ENCODE measurements around the gene NKX2-3.

The NKX2-3 gene

DNA sequence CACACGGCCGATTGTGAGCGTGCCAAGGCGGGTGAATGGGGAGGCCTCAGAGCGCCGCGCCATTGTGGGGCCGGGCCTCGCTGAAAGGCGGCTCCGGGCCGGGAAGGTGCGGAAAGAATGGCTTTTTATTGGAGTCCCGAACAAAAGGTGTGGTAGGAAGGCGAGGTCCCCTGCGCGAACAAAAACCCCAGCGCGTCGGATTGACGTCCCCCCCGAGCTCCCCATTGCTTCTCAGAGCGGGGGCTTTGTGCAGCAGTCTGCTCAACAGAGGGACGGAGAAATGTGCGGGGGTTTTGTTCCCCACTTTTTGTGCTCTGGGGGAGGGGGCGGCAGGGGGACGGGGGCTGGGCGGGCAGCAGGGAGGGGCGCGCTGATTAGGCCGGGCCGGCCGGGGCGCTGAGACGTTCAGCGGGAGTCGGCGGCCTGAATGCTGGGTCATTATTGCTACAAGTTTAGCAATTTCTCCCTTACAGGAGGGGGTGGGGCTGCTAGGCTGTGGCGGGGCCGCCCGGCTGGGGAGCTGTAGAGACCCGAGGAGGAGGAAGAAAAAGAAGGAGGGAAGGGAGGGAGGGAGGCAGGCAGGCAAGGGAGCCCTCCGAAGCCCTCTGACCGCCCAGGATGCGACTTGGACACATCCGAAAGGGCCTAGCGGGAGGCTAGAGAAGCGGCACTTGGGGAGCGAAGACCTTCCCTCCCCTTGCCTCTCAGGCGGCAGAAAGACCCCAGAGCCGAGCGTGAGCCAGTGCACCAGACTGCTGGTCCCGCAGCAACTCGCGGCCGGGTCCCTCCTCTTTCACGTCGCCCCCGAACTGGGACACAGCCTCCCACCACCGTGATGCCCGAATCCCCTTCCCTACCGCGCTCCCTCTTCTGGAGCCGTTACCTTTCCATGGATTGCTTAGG lies 4.6 kb downstream of the NKX2-3 start:
- DNase-seq (ENCODE audit: low read depth, low spot score): no peak
- H3K27ac ChIP-seq: no peak overlapping the region

DNA sequence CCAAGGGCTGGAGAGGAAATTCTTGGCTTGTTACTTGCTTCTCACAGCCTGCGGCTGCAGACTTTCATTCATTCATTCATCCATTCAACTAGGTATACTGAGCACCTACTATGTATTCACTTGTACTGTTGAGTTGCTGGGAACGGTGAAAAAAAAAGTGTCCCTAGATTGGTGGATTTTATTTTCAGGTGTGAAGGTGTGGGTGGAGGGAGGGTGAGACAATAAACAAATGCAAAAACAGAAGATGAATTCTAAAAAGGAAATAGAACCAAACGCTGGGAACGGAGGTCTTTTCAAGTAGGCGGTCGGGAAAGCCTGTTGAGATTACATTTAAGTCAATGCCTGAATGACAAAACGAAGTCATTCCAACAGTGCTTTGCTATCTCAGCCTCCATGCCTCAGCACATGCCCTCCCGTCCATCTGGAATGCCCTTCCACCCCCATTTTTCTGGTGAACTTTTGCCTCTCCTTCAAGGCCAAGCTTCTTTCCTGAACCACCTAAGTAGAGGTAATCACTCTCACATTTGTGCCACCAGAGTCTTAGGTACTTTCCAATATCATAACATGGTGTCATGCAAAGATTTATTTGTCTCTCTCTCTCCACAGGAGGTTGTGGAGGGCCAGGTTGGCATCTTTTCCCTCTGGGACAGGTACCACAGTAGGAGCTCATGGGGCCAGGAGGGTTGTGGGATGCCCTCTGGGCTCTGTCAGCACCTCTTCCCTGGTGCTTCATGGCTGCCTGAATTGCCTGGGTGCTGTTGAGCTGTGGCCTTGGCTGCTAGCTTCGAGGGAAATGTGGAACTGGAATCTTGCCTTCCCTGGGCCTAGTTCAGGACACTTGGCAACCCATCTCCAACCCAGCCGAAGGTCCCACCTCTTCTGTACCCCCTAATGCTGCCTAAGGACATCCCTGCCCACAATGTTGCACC lies 5.5 kb downstream of the NKX2-3 start:
- DNase-seq (ENCODE audit: low read depth, low spot score): no peak
- no peak overlapping the region for H3K27ac ChIP-seq

DNA sequence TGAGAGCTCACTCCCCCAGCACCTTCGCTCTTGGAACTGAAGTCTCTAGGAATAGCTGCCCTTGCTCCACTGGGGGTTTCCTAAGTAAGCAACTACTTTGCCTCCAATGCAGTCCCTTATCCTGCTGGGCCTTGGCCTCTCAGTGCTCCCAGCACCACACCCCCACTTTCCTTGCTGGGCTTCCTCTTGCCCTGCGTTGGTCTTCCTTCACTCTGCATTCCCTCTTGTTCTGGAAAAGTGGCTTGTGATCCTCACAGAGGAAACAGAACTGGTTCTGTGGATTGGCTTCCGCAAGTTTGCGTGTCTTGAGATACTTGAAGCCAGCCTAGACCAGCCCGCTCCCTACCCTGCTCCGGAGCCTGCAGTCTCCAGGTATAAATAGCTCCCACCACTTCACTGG lies 6.4 kb downstream of the NKX2-3 start:
- no peak overlapping the region for H3K27ac ChIP-seq
- no peak for DNase-seq (ENCODE audit: low read depth, low spot score)

DNA sequence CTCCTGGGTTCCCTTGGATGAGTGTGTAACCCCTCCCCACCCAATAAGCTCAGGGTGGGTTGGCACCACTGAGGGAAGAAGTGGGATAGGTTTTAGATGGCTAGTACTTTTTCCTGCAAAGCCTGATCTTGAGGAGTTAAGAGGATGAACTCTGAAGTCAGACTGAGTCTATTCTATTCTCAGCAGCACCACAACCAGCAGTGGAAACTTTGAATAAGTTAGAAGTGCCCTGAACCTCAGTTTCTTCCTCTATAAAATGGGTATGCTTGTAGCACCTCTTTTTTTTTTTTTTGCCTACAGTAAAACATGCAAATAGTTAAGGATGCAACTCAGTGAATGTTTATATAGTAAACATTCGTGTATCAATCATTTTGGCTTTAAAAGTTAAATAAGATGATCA lies 7.1 kb downstream of the NKX2-3 start:
- no peak overlapping the region for H3K27ac ChIP-seq
- no peak for DNase-seq (ENCODE audit: low read depth, low spot score)

DNA sequence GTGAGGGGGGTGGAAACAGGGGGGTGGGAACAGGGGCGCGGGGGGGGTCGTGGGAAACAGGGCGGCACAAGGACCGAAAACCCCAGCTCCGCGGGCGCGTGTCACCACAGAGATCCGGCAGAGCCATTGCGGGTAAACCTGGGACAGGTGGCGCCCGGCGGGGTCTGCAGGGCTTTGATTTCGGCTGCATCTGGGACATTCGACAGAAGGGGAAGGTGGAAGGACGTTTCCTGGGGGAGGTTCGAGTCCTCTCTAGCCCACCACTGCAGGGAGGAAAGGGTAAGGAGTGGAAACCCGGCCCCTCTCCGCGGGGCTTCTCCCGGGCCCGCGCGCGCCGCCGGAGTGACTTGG lies 7.5 kb downstream of the NKX2-3 start:
- DNase-seq (ENCODE audit: low read depth, low spot score): no peak
- H3K27ac ChIP-seq: no peak overlapping the region

DNA sequence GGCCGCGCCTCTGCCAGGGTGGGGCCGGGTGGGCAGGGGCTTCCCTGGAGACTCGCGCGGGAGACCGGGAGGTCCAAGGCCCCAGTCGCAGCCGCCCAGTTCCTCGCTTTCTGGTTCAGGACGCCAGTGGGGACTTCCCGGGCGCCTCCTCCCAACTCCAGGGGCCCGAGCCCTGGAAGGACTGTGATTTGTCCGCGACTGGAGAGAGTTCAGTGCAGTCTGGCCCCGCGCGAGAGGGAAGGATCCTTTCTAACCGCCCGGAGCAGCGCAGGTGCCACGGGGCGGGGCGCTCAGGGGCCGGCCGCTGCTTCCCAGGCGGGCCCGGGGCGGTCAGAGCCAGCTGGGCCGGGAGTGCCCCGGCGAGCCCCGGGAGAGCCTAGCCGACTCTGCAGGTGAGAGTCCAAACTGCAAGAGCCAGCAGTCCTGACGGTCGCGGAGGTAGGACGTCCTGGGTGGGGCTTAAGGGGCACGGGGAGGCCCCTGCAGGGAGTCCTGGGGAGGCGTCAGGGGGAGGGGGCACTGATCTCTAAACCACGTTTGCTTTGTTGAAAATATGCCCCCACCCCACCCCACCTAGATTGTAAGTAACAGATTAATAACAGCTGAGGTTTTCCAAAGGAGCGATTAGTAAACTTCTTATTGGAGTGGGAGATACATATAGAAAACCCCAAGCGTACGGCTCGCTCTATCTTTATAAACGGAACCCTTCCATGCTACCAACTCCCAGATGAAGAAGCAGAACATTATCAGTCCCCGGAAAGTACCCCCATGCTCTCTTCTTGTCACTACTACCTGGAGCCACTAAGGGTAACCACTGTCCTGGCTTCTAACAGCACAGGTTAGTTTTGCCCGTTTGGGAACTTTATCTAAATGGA lies 8.2 kb downstream of the NKX2-3 start:
- no peak overlapping the region for H3K27ac ChIP-seq
- no peak for DNase-seq (ENCODE audit: low read depth, low spot score)

DNA sequence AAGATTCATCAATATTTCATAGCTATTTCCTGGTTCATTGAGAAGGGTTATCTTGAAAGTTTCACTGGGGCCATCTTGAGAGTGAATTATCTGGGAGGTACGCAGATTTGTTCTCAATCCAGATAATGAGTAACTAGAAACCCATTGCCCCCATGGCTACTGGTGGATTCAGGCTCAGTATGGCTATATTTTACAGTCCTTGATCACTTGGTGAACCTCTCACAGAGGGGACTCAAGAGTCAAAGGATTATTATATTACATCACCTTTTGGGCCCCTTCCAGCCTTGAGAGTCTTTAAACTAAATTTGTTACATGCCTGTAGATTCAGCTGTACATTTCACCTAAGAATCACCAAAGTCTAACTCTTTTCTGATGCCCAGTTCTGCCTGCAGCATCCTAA lies 11.6 kb downstream of the NKX2-3 start:
- DNase-seq (ENCODE audit: low read depth, low spot score): no peak
- no peak overlapping the region for H3K27ac ChIP-seq

DNA sequence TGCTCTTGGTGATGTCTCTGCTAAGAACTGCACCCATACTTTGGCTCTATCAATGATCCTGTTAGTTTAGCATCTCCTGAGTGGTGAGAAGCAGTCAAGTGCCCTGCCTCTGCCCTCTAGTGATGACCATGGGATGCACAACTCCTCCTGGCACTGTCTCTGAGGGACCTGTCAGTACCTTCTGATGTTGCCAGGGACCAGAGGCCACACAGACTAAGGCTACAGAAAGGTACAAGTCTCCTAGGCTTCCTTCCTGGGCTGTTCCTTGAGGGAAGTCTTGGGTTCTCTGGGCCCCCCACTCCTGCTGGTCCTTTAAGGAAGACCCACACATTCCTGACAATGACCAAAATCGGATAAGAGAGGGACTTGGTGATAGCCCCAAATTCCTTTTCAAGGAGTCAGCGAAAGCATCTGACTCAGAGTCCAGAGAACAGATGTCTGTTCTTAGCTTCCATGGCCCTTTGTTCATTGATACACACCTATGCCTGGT lies 15.3 kb downstream of the NKX2-3 start:
- no peak for DNase-seq (ENCODE audit: low read depth, low spot score)
- H3K27ac ChIP-seq: no peak overlapping the region

DNA sequence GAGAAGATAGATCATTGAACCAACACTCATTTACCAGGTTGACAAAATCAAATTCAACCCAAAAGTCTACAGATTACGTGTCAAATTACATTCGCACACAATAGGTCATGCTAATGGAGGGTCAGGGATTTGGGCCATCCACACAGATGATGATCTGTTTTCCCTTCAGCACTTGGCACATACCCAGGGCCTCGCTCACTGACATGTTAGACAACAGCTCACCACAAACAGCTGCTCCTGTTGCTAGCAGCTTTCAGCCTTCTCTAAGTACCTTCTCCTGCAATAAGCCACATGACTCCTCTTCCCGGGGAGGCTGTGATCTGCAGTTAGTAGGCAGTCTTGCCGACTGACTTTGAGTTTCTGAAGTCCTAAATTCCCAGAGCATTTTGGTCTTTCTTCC lies 18.4 kb downstream of the NKX2-3 start:
- no peak for DNase-seq (ENCODE audit: low read depth, low spot score)
- no peak overlapping the region for H3K27ac ChIP-seq

DNA sequence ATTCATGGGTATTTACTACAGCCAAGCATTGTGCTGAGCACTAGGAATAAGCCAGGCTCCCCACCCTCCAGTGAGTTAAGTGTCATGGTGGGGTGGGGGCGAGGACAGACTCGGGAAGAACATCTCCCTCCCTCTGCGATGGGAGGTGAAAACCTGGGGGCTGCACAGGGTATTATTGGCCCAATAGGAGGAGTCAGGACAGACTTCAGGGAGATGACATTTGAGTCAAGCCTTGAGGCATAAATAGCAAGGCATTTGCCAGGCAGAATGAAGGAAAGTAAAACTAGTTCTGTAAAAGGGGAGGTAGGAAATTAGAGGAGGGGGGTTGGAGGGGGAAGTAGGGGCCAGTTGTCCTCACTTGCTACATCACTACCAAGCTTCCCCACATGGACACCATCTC lies 18.9 kb downstream of the NKX2-3 start:
- H3K27ac ChIP-seq: no peak overlapping the region
- DNase-seq (ENCODE audit: low read depth, low spot score): no peak

DNA sequence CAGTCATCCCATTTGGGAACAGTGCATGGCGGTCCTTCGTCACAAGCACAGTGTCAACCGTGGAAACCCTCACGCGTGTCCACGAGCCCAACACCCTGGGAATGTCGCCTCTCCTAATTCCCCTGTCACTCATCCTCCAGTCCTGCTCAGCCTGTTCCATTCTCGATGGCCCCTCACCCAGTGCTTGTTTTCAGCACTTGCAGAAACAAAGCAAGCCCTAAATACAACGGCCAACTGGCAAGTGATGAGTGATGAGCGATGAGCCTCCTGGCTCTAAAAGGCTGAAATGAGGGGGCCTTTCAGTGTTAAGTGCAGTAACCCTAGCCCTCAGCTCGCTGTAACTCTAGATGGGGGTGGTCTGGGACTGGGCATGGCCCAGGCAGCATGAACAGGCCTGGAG lies 22.6 kb downstream of the NKX2-3 start:
- no peak overlapping the region for H3K27ac ChIP-seq
- DNase-seq (ENCODE audit: low read depth, low spot score): no peak

DNA sequence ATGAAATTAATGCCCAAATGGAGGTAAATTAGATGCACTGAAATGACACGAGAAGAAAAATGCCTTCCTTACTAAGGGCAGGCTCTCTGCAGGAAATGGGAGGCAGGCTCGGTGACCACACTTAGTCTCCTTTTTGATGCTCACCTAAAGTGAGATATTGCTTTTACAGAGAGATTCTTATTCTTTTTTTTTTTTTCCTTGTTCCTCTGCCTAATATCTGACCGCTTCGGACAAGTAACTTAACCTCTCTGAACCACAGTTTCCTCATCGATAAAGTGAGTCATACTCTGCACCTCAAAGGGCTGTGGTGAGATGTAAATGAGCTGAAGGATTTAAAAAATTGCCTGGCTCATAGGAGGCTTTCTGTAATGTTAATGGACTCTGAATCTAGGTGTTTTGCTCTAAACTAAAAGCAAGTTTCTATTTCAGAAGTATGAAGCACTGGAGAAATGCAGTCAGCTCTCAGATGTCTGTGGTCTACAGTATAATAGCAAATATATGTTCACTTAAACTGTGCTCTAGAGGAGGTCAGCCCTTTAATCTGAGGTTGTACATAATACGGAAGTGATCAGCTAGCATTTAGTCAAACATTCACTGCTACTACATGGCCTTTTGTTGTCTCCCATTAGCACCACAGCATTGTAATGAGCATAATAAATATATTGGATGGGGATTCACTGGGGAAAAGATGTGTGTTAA lies 23.2 kb downstream of the NKX2-3 start:
- DNase-seq (ENCODE audit: low read depth, low spot score): no peak
- H3K27ac ChIP-seq: no peak overlapping the region

DNA sequence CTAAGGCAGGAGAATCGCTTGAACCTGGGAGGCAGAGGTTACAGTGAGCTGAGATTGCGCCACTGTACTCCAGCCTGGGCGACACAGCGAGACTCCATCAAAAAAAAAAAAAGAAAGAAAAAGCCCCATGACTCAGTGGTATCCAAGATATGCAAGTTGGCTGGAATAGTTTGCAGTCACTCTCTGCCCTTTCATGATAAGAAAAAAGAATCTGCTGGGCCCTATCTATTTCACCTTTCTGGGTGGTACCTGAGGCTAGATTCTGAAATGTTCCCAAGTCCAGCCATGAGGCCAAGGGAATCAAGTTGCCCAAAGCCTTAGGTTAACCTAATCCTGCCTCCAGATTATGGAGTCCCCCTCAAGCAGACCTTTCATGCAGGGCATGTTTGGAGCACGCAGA lies 24.3 kb downstream of the NKX2-3 start:
- no peak for DNase-seq (ENCODE audit: low read depth, low spot score)
- no peak overlapping the region for H3K27ac ChIP-seq

DNA sequence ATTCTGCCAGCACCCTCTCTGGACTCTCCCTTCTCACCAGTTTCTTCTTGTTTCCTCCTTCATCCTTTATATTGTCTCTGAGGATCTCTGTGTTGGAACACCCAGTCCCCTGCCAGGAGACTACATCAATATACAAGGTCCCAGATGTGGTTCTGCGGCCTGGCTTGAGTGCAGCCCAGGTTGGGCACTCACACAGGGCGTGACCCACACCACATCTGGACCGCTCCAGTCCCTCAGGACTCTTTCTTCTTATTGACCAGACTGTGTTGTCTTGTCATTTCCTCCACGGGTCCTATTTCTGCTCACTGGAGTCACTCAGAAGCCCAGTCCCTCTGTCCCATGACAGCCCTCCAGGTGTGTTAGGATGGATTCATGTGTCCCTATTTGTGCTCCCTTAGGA lies 26.0 kb downstream of the NKX2-3 start:
- no peak overlapping the region for H3K27ac ChIP-seq
- DNase-seq (ENCODE audit: low read depth, low spot score): no peak

DNA sequence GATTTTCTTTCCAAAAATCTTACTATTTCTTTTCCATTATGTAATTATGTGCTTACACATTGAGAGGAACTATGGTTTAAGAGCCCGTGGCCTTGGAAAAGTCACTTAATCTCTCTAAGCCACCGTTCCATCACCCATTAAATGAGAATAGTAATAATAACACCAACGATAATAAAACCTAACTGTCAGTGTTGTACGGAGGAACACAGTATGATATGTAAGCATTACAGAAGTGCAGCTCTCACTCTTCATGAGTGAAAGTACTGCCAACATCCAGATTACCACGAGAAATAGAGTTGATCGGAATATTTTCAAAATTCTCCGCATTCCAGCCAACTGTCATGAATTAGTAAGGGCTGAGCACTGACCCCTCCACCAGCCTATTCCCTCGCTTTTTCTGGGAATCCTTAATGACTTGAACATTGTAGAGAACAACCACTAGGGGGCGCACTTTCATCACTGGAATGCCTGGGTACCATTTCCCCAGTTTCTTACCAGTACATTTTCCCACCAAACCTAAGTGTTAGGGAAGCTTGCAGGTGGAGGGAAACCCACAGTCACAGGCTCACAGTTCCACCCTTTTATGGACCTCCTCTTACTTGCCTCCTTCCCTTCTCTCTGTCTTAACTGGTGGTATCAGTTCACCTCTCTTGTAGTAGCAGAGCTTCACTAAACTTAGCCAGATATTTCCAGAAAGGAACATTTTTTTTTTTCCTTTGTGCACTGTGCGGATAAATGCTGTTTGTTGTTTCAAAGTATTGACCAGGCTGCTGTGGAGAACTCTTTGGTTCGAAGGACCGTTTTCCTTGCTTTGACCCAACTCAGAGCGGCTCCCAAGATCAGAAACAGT lies 27.8 kb downstream of the NKX2-3 start:
- no peak overlapping the region for H3K27ac ChIP-seq
- DNase-seq (ENCODE audit: low read depth, low spot score): no peak

DNA sequence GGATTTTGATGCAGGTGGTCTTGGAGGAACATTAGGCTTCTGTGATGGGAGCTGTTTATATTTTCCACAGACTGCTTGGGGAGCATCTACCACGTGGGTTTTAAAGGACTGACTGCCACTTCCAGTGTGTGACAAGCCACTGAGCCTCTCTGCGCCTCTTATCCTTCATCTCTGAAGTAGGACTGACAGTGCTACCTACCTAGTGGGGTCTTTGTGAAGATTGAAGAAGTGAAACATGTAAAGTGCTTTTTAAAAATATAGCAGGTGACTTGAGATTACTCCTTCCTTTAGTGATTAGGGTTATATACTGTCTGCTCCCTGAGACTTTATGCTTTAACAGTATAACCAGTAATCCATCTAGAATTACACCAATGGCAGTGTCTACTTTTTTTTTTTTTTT lies 29.9 kb downstream of the NKX2-3 start:
- no peak for DNase-seq (ENCODE audit: low read depth, low spot score)
- H3K27ac ChIP-seq: no peak overlapping the region

DNA sequence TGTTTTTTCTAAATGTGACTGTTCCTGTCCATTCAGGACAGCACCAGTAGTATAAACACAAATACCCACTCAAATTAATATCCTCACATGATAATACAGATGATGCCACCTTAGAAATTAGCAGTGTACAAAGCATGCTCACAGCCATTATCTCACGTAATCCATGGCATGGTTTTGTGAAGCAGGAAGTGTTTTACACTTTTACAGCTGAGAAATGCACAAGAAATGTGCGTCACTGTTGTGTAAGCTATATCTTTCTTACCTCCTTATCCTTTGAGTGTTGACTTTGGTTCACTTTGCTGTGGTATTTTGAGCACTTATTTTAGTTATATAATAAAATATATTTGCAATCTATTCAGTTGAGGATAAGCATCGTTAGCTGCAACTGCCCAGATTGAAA lies 31.6 kb downstream of the NKX2-3 start:
- no peak for DNase-seq (ENCODE audit: low read depth, low spot score)
- H3K27ac ChIP-seq: no peak overlapping the region

DNA sequence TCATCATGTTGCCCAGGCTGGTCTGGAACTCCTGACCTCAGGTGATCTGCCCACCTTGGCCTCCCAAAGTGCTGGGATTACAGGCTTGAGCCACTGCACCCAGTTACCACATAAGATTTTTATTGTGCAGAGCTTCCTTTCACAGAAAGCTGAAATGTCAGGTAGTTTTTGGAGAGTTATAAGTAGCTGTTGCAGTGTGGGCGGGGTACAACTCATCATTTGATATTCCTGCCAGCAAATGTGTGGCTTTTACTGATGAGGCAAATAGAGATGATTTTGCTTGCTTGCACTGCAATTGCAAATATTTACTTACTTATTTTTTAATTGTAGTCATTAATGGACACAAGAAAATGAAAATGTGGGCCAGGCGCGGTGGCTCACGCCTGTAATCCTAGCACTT lies 32.4 kb downstream of the NKX2-3 start:
- no peak overlapping the region for H3K27ac ChIP-seq
- DNase-seq (ENCODE audit: low read depth, low spot score): no peak
